ENCODE measurements around the gene BRINP2. TPM values are rescaled to one million over a fixed set of nuclear protein-coding genes. Genes with fewer than 3 reads are reported as not detected.

The BRINP2 gene
- total and polyA plus RNA-seq, 2 of the 8 experiments (the other 6 are each of a cell fraction or from before 2014, with no cell fraction given), result 0.39 to 0.42 TPM

DNA sequence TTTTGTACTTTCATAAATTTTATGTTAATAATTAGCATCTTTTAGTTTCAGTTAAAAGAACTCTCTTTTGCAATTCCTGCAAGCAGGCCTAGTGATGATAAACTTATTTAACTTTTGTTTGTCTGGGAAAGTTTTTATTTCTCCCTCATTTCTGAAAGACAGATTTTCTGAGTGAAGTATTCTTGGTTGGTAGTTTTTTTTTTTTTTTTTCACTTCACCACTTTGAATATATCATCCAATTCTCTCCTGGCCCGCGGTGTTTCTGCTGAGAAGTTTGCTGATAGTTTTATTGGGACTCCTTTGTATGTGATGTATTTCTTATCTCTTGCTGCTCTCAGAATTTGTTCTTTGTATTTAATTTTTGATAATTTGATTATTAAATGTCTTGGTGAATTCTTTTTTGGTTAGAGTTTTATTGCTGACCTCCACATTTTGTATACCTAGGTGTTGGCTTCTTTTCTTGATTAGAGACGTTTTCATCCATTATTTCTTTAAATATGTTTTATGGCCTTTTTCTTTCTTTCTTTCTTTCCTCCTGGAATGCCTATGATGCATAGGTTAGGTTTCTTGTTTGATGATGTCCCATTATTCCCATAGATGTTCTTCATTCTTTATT lies 45.9 kb downstream of the BRINP2 start:
- FAIRE-seq (no peak), DNase-seq (ENCODE audit: low read depth in 1 of 2, low spot score in 2 of 2) (no peak)
- Histone ChIP-seq H2BK5ac (ENCODE audit: low read depth, low read length) (no peak overlapping the region), H3K27me3 (replicated peaks in 1 of 4; ENCODE audit: control insufficient read depth in 3 of 4, extremely low read depth in 1 of 4, insufficient read depth in 3 of 4, low read length in 3 of 4) (no peaks in the 10 kb centered on the region), H3K9ac (replicated peaks in 1 of 4; ENCODE audit: extremely low read depth in 1 of 4, low read depth in 3 of 4, low read length in 3 of 4) (no peak overlapping the region), H3K4me3 (ENCODE audit: extremely low read depth in 1 of 4, insufficient read depth in 2 of 4, low read depth in 3 of 4, low read length in 4 of 4) (no peak overlapping the region), H2BK12ac (ENCODE audit: low read depth, low read length) (no peak overlapping the region), H3K4me2 (ENCODE audit: insufficient read depth in 1 of 2, low read depth in 2 of 2, low read length in 2 of 2) (no peak overlapping the region), H3K14ac (ENCODE audit: insufficient read length) (no peak overlapping the region), H3K18ac (ENCODE audit: extremely low read depth, low read length) (no peak overlapping the region), H4K91ac (replicated peaks; ENCODE audit: insufficient read length, low read length) (no peak overlapping the region), H4K8ac (ENCODE audit: extremely low read depth, insufficient read depth, low read length) (no peak overlapping the region), H3K79me1 (ENCODE audit: low read depth, low read length) (no peaks in the 10 kb centered on the region), H3K4ac (replicated peaks; ENCODE audit: insufficient read length, low read depth, low read length) (no peak overlapping the region), H2BK15ac (ENCODE audit: low read length) (no peak overlapping the region), H3K9me3 (ENCODE audit: insufficient read depth in 2 of 2, low read depth in 1 of 2, low read length in 1 of 2) (no peaks in the 10 kb centered on the region), H3K79me2 (ENCODE audit: control insufficient read depth in 1 of 2, insufficient read depth in 2 of 2, low read length in 2 of 2) (no peaks in the 10 kb centered on the region), H2BK20ac (ENCODE audit: low read length) (no peak overlapping the region), H3K4me1 (replicated peaks in 1 of 4; ENCODE audit: control insufficient read depth in 3 of 4, insufficient read depth in 4 of 4, low read length in 3 of 4) (no peaks in the 10 kb centered on the region), H3K23ac (ENCODE audit: insufficient read length) (no peak overlapping the region), H4K20me1 (replicated peaks in 1 of 2; ENCODE audit: control insufficient read depth in 1 of 2, insufficient read depth in 2 of 2, low read length in 2 of 2) (no peaks in the 10 kb centered on the region), H2AK5ac (ENCODE audit: low read depth, low read length) (no peak overlapping the region), H2BK120ac (replicated peaks; ENCODE audit: low read depth, low read length) (no peak overlapping the region), H3K23me2 (ENCODE audit: low read depth, low read length) (no peaks in the 10 kb centered on the region), H3K36me3 (ENCODE audit: control insufficient read depth in 2 of 4, insufficient read depth in 4 of 4, low read length in 3 of 4) (no peaks in the 10 kb centered on the region), H3K27ac (ENCODE audit: low read depth, low read length) (no peak overlapping the region), H2AFZ (ENCODE audit: low read length) (no peak overlapping the region), H4K5ac (ENCODE audit: insufficient read length, low read depth, low read length) (no peak overlapping the region), H3K56ac (replicated peaks; ENCODE audit: insufficient read length, low read depth, low read length) (no peak overlapping the region)
- CTCF ChIA-PET (ENCODE audit: partially characterized antibody), result no interaction called here
- POLR2A ChIA-PET (ENCODE audit: partially characterized antibody), result no interaction called here
- TF ChIP-seq SP2 (IDR thresholded peaks at IDR 0.05; ENCODE audit: low read length), result no peak
- TF ChIP-seq TEAD4 (IDR thresholded peaks at IDR 0.05; ENCODE audit: low read depth, low read length), result no peak
- no peak for TF ChIP-seq TBP (IDR thresholded peaks at IDR 0.05; ENCODE audit: low read depth, low read length)
- no peak for TF ChIP-seq KDM4A (IDR thresholded peaks at IDR 0.05; ENCODE audit: low read depth, low read length, severe bottlenecking)
- no peak for TF ChIP-seq SAP30 (IDR thresholded peaks at IDR 0.05; ENCODE audit: insufficient read depth, insufficient replicate concordance, low read length)
- no peak for TF ChIP-seq CBX8 (IDR thresholded peaks at IDR 0.05; ENCODE audit: borderline replicate concordance, low read depth, low read length)
- no peak for TF ChIP-seq KDM1A (IDR thresholded peaks at IDR 0.05; ENCODE audit: borderline replicate concordance, low read length)
- whole genome bisulfite sequencing, 2 experiments (ENCODE audit: extremely low coverage in 1 of 2, insufficient coverage in 1 of 2, insufficient read length in 1 of 2, insufficient replicate concordance in 2 of 2, low coverage in 1 of 2, low lambda C conversion rate in 2 of 2, missing lambda C conversion rate in 1 of 2), result 92% methylated on average over 3 of the region's 3 CpGs; no CpG with 5 or more reads in 1 of the 2 experiments

Measured in H1 (cell line).